Measurements from ENCODE around the gene CEND1.
A peak's percentile ranks its signal among the peaks of the same experiment; 100 is the strongest.

CEND1 gene

DNA sequence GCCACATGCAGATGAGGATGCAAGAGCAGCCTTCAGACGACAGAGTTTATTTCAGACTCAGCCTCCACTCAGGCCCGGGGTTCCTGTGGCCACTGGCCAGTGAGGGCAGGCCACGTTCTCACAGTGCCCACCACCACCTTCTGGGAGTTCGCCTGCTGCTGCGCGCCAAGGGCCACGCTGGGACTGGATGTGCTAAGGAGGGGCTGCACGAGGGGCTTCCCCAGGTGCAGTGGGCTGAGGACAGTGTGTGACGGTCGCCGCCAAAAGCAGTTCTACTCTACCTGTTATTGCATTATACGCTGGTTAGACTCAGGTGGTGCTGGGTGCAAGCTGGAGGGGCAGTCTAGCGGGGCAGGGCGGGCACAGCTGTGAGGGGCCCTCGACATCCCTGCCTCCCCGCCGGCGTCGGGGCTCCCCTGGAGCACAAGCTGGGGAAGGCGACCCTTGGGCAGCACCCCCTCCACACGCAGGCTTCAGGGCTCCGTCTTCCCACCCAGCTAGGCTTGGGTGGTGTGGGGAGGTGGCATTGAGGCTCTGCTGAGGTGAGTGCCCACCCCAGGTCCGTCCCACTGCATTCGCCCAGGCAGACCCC lies 2.7 kb downstream of the CEND1 start:
- H3K36me3 Mint-ChIP-seq (ENCODE audit: low read depth): peaks cover 12% of the 10 kb centered on the region
- no peaks in the 10 kb centered on the region for H3K4me1 Mint-ChIP-seq (ENCODE audit: low read depth)
- H3K4me3 Mint-ChIP-seq: no peak overlapping the region
- H3K9me3 Mint-ChIP-seq: no peaks in the 10 kb centered on the region
- no peak overlapping the region for H3K27ac Mint-ChIP-seq
- H3K27me3 Mint-ChIP-seq: no peaks in the 10 kb centered on the region

DNA sequence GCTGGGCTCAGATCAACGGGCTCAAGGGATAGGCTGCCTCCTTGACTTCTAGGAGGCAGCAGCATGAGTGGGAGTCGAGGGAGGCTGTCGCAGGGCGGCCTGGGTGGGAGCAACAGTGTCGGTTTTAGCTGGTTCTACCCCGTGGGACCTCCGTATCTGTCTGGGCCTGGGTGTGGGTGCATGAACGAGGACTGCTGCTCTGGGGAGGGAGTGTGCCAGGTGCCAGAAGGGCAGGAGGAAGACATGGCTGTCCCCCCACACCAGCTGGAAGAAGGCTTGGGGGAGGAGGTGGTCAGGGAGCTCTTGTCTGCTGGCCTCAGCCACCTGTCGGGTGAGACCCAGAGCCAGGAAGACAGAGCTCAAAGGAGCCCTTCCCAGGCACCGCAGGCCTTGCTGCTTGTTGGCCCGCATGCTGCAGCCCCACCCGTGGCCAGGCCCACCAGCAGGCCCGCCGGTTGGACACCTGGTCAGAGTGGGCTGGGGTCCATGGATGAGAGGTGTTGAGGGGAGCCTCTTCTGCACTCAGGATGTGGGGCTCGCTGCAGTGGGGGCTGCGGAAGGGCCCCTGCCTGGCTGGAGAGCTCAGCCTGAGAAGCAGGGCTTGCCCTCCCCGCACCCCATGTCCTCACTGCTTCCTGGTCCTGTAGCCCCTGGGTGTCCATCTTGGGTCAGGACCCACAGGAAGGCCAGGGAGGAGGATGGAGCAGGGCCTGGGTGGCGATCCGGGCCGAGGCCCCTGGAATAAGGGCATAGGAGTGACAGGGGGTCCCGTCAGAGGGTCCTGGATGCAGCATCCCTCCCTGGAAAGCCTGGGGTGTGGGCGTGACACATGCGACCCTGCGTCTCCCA lies 3.4 kb downstream of the CEND1 start:
- Mint-ChIP-seq H3K36me3 (ENCODE audit: low read depth) (peaks cover 9% of the 10 kb centered on the region), H3K27ac (no peak overlapping the region), H3K4me3 (no peak overlapping the region), H3K9me3 (no peaks in the 10 kb centered on the region), H3K27me3 (no peaks in the 10 kb centered on the region), H3K4me1 (ENCODE audit: low read depth) (no peaks in the 10 kb centered on the region)

DNA sequence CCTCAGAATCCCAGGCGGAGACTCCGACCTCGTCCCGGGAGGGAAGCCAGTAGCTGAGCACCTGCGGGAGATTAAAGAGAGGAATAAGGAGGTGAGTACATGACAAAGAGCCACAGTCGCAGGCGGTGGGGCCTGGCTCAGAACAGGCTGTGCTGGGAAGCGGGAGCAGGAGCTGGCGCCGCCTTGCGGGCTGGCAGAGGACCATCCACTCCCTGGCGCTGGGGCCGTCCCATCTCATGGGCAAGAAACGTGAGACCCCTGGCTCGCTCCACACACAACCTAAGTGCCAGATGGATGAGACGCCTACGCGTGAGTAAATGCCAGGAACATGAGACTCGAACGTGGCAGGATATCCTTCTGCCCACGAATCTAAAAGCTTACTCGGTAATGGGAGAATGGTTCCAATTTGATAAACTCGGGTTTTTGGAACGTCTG lies 6.3 kb downstream of the CEND1 start:
- Mint-ChIP-seq H3K36me3 (ENCODE audit: low read depth) (peaks cover 7% of the 10 kb centered on the region), H3K4me3 (no peak overlapping the region), H3K27ac (no peak overlapping the region), H3K9me3 (no peaks in the 10 kb centered on the region), H3K27me3 (no peaks in the 10 kb centered on the region), H3K4me1 (ENCODE audit: low read depth) (peaks cover 12% of the 10 kb centered on the region)

DNA sequence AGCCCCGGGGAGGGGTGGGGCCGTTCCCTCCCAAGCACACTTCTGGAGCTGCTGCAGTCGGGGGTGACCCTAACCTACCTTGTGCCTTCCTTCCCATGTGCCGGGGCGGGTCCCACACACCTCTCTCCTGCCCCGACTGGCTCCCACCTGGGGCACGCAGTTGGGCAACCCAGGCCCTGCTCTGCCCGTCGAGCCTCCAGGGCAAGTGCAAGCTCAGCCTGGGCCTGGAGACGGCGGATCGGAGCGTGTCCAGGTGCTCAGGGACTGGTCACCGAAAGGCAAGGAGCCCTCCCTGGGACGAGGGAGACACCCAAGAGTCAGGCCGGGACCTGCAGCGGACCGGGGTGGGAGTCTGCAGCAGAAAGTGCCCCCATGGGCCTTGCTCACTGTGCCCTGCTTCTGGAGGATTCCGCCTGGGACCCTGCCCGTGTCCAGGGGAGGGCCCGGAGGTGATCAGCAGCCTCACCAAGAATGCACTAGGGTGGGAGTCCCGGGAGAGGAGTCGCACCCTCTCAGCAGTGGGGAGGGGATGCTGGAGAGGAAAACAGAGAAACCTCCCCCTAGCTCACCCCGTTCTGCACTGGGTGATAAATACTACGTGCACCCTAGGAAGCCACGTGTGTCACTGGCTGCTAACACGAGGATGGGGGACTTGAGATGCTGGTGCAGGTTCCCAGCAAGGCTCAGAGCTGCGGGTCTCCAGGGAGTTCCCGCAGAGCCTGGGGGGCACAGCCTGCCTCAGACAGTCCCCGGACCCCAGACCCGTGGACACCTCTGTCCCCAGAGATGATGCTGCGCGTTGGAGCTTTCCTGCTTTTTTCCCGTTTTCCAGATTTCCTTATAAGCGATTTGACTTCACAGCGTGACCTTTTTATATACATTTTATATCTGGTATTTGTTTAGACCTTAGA lies 7.4 kb downstream of the CEND1 start:
- H3K27ac Mint-ChIP-seq: no peak overlapping the region
- H3K4me3 Mint-ChIP-seq: no peak overlapping the region
- H3K4me1 Mint-ChIP-seq (ENCODE audit: low read depth): peaks cover 14% of the 10 kb centered on the region
- H3K36me3 Mint-ChIP-seq (ENCODE audit: low read depth): peaks cover 7% of the 10 kb centered on the region
- H3K9me3 Mint-ChIP-seq: no peaks in the 10 kb centered on the region
- no peaks in the 10 kb centered on the region for H3K27me3 Mint-ChIP-seq

DNA sequence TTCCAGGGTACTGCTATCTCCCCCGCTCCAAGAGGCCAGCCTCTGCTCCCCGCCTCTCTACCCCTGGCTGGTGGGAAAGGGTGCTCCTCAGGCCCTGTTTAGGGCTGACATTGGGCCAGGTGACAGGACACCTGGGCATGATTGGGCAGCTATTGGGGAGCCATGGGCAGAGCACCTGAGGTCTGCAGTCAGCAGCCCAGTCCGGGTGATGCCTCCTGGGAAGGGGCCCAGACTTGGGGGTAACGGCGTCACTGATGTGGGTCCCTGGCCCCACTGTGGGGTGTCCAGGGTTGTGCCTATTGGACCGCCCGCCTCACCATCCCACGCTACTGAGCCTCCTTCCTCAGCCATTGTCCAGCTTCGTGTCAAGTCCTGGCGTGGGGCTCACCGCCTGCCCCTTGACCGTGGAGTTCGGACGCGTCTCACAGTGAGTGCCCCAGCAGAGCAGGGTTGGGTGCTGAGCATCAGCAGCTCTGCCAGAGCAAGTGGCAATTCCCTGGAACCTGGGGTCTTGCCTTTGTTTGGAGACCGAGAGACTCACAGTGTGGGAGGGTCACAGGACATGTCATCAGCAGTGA lies 9.8 kb downstream of the CEND1 start:
- H3K27me3 Mint-ChIP-seq: no peaks in the 10 kb centered on the region
- H3K4me1 Mint-ChIP-seq (ENCODE audit: low read depth): peaks cover 28% of the 10 kb centered on the region
- H3K9me3 Mint-ChIP-seq: no peaks in the 10 kb centered on the region
- peaks cover 7% of the 10 kb centered on the region for H3K36me3 Mint-ChIP-seq (ENCODE audit: low read depth)
- H3K4me3 Mint-ChIP-seq: no peak overlapping the region
- no peak overlapping the region for H3K27ac Mint-ChIP-seq

DNA sequence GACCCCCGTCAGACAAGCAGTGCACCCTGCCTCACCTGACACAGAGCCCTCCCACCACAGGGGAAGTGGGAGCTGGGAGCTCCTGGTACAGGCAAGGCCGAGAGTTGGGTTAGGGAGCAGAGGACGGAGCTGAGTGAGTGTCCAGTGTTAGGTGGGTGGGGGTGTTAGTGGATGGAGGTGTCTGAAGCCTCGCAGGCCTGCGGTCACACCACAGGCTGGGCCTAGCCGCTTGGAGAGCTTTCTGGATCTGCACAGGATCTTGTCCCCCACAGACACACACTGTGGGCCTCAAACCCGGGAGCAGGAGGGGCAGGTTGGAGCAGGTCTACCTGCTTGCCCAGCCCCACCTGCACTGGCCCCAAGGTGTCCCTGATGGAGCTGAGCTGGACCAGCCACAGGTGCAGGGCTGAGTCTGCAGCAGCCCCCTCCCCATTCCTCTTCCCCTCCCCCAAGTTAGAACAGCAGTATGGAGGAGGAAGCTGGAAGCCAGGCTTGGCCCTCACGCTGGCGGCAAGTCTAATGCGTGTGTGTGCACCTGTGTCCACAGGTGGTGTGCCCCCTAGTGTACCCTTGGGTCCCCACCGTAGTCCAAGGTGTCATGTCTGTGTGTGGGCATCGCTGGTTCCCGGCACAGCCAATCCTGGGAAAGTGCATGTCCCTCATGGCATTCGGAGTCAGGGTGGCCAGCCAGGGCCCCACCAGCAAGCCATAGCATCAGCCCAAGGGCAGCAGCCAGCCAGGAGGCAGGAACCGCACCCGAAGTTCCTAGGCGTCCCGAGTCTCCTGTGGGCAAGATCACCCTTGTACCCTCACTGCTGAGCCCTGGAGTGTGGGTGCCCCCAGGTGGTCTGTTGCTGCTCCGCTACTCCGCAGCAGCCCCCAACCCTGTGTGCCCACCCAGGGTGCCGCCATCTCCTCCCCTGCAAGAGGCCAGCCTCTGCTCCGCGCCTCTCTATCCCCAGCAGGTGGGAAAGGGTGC lies 10.6 kb downstream of the CEND1 start:
- H3K27ac Mint-ChIP-seq: peak overlapping the region; percentile 26
- H3K4me1 Mint-ChIP-seq (ENCODE audit: low read depth): peaks cover 36% of the 10 kb centered on the region
- H3K9me3 Mint-ChIP-seq: no peaks in the 10 kb centered on the region
- H3K36me3 Mint-ChIP-seq (ENCODE audit: low read depth): peaks cover 7% of the 10 kb centered on the region
- peak overlapping the region; percentile 41 for H3K4me3 Mint-ChIP-seq
- H3K27me3 Mint-ChIP-seq: no peaks in the 10 kb centered on the region

DNA sequence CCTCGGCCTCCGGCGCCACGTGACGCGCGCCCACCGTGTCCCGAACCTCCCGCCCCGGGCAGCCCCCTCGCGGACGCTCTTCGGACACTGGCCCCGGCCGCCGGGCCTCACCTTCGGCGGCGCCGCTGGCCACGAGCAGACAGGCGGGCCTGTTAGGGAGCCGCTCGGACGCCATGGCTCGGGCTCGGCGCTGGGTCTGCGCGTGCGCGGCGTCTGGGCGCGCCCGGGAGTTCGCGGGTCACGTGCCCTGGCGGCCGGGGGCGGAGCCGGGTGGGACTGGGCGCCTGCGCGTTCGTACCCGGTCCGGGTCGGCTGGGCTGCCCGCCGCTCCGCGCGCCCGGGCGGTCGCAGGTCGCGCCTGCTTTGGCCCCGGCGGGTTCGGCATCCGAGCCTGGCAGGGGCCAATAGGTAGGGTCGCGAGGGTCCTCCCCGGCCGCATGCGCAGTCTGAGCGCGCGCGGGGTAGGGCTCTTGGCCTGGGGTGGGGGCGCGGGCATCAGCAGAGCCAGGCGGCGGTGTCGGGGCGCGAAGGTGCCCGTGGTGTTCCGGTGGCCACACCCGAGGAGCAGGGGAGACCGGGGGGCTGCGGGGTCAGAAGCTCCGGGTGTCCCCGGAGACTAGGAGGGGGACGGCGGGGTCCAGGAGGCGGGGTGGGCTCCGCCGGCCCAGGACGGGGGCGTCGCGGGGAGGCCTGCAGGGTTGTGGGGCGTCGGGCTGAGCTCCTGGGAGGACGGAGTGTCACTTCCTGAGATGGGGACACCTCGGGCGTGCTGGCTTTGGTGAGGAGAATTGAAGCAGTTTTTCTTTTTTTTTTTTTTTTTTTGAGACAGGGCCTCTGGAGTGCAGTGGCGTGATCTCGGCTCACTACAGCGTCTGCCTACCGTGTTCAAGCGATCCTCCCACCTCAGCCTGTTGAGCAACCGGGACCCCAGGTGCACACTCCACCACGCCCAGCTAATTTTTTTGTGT lies 12.3 kb downstream of the CEND1 start, which contains the start of gene GATD1:
TSS of gene GATD1 (minus strand) at position 200 of the 968 bp plus-strand sequence. CDS start at position 175, 25 bp downstream.
- no peaks in the 10 kb centered on the region for H3K9me3 Mint-ChIP-seq
- peak within 1 kb of the TSS; percentile 86 for H3K27ac Mint-ChIP-seq
- no peaks in the 10 kb centered on the region for H3K27me3 Mint-ChIP-seq
- peaks cover 36% of the 10 kb centered on the region for H3K4me1 Mint-ChIP-seq (ENCODE audit: low read depth)
- peaks cover 4% of the 10 kb centered on the region for H3K36me3 Mint-ChIP-seq (ENCODE audit: low read depth)
- peak within 1 kb of the TSS; percentile 91 for H3K4me3 Mint-ChIP-seq

DNA sequence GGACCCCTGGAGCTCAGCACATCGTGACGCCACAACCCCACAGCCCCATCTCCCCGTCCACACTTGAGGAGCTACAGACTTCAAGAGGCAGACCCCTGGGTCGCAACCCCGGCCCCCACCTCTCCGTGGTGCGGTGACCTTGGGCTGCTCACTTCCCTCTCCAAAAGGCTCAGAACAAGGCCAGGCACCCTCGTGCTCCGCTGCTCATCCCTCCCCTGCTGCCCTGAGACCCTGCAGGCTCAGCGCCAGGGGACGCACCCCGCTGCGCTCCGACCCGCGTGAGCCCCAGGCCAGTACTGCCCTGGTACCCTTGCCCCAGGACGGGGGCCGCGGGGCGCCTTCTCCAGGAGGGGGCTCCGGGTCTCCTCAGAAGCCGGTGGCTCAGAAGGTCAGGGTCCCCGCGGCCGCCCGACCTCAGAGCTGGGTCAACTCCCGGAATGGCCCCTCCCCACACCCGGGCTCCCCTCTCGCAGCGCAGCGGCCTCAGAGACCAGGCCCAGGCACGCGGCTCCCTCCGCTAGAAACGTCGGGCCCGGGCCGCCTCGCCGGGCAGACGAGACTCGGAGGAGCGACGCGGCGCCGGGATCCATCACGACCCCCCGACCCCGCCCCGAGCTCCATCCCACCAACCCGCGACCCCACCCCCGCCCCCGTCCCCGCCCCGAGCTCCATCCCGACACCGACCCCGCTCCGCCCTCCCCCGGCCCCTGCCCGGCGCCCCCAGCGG lies 13.2 kb downstream of the CEND1 start:
- Mint-ChIP-seq H3K9me3 (no peaks in the 10 kb centered on the region), H3K36me3 (ENCODE audit: low read depth) (peaks cover 4% of the 10 kb centered on the region), H3K4me1 (ENCODE audit: low read depth) (peaks cover 36% of the 10 kb centered on the region), H3K27ac (peak overlapping the region; percentile 86), H3K4me3 (peak overlapping the region; percentile 91), H3K27me3 (no peaks in the 10 kb centered on the region)

DNA sequence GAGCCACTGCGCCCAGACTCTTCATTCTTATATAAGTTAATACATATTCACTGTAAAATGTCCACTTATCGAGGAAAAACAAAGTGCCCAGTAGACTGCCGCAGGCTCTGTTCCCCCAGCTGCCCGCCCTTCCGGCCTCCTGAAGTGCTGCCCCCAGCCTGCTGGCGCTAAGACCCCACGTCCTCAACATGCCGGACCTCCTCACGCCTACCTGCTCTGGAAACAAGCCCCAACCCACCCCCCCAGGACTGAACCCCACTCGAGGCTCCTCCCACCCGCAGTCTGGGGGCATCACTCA lies 13.7 kb downstream of the CEND1 start:
- H3K27ac Mint-ChIP-seq: peak overlapping the region; percentile 86
- peaks cover 36% of the 10 kb centered on the region for H3K4me1 Mint-ChIP-seq (ENCODE audit: low read depth)
- H3K9me3 Mint-ChIP-seq: no peaks in the 10 kb centered on the region
- H3K27me3 Mint-ChIP-seq: no peaks in the 10 kb centered on the region
- H3K36me3 Mint-ChIP-seq (ENCODE audit: low read depth): peaks cover 4% of the 10 kb centered on the region
- H3K4me3 Mint-ChIP-seq: peak overlapping the region; percentile 91

DNA sequence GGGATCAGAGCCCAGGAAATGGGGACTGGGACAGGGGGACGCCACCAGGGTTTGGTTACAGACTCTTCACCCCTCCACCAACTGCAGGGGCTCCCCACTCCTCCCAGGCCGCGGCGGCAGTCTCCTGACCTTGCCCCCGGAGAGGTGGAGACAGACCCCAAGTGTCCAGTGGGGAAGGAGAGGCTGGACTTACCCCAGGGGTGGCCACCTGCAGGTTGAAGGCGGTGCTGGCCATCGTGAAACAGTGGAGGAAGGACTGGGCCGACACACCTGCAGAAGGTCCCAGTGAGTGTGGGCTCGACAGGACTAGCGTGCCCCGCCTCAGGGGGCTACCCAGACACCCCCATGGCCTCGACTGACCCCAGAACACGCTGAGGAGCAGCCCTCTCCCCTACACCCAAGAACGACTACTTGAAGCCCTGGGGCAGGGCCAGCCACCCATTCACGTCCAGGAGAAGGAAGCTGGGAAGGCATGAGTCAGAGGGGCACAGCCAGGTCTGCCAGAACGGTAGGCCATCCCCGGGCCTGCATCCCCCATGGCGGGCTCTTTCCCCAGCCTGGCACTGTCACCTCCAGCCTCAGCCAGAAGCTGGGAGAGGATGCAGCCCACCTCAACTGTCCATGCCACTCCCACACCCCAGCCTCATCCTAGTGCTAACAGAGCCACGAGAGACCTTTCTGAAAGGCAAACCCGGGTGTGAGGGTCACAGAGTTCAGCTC lies 14.9 kb downstream of the CEND1 start:
- Mint-ChIP-seq H3K4me1 (ENCODE audit: low read depth) (peaks cover 33% of the 10 kb centered on the region), H3K36me3 (ENCODE audit: low read depth) (peaks cover 4% of the 10 kb centered on the region), H3K9me3 (no peaks in the 10 kb centered on the region), H3K27me3 (no peaks in the 10 kb centered on the region), H3K4me3 (peak overlapping the region; percentile 91), H3K27ac (peak overlapping the region; percentile 63)

DNA sequence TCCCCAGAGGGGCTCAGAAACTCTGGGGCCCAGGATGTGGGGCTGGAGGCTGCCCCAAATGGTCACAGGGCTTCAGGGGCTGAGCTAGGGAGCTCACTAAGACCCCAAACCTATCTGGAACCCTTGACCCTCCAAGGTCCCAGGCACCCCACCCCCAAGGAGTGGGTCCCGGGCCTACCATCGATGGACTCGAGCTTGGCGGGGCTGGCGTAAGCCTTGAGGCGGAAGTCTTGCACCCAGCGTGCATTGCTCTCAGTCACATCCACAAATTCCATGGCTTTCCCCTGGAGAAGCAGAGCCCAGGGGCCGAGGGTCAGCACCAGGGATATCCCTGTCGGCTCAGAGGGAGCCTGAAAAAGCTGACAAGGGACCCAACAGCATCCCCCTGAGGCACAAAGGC lies 16.1 kb downstream of the CEND1 start:
- H3K27ac Mint-ChIP-seq: no peak overlapping the region
- H3K4me3 Mint-ChIP-seq: no peak overlapping the region
- no peaks in the 10 kb centered on the region for H3K27me3 Mint-ChIP-seq
- no peaks in the 10 kb centered on the region for H3K9me3 Mint-ChIP-seq
- peaks cover 27% of the 10 kb centered on the region for H3K4me1 Mint-ChIP-seq (ENCODE audit: low read depth)
- H3K36me3 Mint-ChIP-seq (ENCODE audit: low read depth): no peaks in the 10 kb centered on the region

DNA sequence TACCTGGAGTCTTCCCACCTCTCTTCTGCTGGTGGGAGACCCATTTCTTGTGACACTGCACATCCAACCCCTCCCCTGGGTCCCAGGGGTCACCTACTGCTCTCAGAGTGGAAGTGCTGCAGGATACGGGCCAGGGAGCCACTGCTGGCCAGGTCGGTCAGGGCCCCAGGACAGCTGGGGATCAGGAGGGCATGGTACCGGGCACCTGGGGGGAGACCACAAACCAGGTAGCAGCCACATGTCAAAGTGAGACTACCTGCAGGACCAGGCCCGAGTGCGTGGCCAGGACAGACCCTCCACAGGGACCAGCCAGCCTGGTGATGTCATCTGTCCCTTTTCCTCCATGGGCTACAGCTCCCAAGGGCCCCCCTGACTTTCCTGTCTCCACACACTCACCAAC lies 16.5 kb downstream of the CEND1 start:
- Mint-ChIP-seq H3K9me3 (no peaks in the 10 kb centered on the region), H3K4me1 (ENCODE audit: low read depth) (peaks cover 23% of the 10 kb centered on the region), H3K36me3 (ENCODE audit: low read depth) (no peaks in the 10 kb centered on the region), H3K27ac (no peak overlapping the region), H3K27me3 (no peaks in the 10 kb centered on the region), H3K4me3 (no peak overlapping the region)
